Measurements from ENCODE around the gene LAMB4.

DNA sequence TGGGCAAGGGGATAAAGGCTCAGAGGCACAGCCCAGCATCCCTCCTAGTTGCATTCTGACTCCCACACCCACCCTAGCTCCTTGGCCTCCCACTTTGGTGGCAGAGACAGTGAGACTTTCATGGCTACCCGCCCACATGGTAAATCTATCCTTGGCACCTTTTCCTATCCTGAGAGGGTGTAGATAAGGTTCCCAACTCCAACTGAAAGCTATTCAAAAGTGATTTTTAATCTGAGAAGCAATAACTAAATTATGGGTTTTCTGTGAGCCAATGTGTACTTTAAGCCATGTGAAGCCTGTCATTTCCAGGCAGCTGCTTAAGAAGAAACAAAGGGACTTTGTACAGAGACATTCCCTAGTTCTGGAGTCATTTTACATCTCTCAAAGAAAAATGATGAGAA is 136.3 kb downstream of the LAMB4 start:
- TF ChIP-seq BCL3 (IDR thresholded peaks at IDR 0.05) = no peak
- no peak for TF ChIP-seq CTCF (IDR thresholded peaks at IDR 0.05)
- TF ChIP-seq RAD21 (conservative IDR thresholded peaks at IDR 0.05 in 1 of 2, IDR thresholded peaks at IDR 0.05 in 1 of 2) = no peak
- TF ChIP-seq NFE2L2 (conservative IDR thresholded peaks at IDR 0.05; ENCODE audit: low read length) = no peak

Data from A549 (cell line).